IPS-NIHi7 (cell line): Measurements from ENCODE around the gene C19orf67.

Experiments used
- DNase-seq: peaks from one replicate; pipeline ENCODE4 v3.0.0; 2012; ENCODE audit warnings: mixed read lengths; ENCODE audit errors: extremely low spot score

Gene C19orf67

GRCh38 chr19:14086098-14086497, 515 bp upstream of the C19orf67 start:
- DNase-seq: no peak

DNA sequence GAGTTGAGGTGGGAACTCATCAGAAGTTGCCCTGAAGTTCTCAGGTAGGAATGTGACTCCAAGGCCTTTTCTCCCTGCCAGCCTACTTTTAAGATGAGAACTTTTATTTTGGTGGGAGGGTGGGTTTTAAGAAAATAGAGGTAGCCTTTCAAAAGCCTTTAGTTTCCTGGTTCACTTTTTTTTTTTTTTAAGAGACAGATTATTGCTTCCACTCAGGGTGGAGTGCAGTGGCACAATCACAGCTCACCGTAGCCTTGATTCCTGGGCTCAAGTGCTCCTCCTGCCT, 3.0 kb downstream of the C19orf67 start:
- DNase-seq: no peak

DNA sequence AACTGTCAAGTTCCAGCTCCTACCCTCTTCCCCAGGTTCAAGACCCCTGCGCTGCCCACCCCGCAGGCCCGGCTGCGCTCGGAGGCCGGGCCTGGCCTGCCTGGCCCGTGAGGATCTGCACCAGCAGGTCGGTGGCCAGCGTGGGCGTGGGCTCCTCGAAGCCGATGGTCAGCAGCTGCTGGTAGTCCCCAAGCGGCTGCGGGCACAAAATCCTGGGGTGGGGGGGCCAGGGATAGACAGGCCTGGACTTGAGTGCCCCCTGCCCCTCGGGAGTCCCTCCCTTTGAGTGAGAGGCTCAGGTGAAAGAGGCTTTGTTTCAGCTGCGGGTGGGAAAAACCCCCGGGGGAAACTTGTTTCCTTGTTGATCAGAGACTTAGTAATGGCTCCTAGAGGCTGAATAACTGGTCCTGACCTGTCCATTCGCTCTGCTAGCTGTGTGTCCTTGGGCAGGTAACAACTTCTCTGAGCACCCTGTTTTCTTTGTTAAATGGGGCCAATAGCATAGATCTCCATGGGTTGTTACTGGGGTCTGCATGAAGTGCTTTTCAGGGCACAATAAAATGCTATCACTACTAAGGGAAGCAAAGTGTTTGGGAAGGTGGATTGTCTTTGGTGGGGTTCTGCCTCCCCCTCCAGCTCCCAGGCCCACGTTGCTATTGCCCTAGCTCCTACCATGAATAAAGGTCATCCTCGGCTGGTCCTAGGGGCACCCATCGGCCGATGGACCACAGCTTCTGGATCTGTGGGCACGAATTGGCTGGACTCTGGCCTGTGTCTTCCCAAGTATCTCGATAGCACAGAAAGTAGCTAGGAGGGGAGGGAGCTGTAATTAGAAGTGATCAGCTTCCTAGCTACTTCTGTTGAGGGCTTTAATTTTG, 3.5 kb downstream of the C19orf67 start:
- DNase-seq: no peak

DNA sequence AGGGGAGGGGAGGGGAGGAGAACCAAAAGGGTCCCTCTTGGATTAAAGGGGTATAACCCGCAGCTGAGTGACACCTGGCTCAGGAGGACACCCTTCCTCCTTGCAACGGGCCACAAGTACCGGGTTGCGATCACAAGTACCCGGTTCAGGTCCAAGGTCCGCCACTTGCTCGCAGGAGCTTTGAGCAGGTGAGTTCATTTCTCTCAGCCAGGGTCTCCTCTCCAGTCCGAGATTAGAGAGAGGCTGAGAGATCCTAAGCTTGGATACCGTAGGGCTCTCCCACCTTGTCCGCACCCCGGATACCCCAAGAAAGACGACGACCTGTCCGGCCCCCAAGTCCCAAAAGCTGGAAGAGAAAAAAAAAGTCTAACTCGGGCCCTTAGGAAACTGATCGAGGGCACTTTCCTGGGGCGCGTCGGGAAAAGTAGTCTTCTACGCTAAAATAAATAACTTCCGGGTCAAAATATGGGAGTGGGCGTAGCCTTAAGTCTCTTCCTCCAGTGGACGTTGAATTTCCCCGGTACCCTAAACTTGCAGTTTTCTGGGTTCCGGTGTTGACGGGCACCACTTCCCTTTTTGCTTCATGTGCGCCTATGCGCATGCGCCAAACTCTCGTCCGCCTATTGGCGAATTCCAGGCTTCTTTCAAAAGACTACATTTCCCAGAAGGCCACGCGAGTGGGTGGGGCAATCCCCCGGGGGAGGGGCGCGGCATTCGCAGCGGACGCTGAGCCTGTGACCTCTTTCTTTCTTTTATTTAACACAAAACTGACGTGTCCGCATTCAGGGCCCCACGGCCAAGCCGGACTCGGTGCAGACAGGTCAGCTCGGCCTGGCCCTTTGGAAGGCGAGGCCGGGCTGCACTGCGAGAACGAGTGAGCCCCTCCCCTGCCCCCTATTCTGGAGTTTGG, 4.4 kb downstream of the C19orf67 start:
- DNase-seq: peak; percentile 96

DNA sequence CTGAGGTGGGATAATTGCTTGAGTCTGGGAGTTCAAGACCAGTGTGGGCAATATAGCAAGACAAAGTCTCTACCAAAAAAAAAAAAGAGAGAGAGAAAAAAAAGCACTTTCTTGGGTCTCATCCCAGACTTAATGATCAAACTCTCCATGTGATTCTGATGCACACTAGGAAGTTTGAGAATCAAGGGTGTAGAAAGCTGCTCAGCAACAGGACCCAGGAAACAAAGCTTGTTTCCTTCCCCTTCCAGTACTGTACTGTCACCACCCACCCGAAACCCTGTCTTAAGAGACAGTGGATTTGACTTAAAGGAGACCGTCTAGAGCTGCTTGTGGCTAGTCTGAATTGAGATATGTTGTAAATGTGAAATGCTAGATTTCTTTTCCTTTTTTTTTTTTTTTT, 7.2 kb downstream of the C19orf67 start:
- DNase-seq: no peak

DNA sequence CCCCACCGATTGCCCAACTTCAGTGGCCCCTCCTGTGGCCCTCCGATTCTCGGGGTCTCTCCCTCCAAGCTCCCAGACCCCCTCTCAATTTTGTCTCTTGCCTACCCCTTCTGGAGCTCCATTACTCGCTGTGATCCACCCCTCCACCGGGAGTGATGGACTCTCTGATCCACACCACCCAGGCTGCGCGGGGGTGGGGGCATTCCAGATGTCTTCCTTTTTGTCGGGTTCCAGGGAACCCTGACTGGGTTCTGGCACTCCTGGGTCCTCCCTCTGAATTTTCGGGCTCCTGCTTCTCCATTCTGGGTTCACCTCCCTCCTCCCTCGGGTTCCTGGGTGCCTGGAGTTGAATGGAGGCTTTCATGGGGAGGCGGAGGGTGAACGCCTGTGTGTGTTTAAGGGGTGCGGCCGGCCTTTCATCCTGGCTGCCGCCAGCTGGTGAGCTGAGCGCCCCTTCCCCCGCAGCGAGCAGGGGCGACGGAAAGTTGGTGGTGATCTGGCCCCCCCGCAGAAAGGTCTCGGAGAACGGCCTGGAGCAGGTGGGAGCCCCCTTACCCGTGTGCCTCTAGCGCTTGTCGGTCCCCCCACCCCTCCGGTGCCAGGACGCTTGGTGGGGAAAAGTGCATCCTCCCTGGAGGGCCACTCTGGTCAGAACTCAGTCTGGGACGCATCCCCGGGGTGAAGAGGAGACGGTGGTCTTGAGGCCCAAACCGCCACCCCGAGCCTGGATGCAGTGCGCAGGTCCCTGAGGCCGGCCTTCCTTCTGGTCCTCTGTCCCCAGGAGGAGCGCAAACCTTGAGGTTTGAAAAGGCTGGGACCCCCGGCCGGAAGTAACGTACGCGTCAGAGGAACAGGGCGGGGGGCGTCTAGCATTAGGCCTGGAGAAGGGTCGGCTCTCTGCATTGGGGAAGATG, 11.4 kb downstream of the C19orf67 start:
- DNase-seq: no peak

DNA sequence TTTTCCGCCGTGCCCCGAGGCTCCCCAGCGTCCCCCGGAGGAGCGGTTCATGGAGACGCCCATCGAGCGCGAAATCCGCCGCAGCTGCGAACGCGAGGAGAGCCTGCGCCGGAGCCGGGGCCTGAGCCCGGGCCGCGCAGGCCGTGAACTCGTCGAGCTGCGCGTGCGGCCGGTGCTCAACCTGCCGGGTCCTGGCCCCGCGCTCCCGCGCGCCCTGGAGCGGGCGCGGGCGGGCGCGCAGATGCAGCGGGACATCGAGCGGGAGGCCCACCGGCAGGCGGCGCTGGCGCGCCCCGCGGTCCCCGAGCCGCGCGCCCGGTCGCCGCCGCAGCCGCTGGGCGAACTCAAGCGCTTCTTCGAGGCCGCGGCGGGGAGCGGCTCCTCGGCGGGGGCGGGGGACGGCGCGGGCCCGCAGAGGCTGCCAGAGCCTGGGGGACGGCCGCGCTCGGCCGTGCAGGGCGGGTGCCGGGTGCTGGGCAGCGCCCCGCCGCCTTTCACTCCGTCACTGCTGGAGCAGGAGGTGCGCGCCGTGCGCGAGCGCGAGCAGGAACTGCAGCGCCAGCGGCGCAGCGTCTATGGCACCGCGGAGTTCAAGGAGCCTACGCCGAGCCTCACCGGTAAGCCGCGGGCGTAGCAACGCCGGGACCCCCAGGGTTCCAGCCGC, 12.2 kb downstream of the C19orf67 start:
- DNase-seq: peak; percentile 76

- DNase-seq: no peak
These were observed 12.9 kb downstream of the C19orf67 start, which contains the start of gene MISP3 for GRCh38 chr19:14072535-14073260. Gene MISP3, plus strand, starts transcription at chr19:14072786. Its CDS starts 524 bp downstream, at chr19:14073310.

- no peak for DNase-seq
These were observed 15.1 kb downstream of the C19orf67 start for GRCh38 chr19:14070268-14071050.

DNA sequence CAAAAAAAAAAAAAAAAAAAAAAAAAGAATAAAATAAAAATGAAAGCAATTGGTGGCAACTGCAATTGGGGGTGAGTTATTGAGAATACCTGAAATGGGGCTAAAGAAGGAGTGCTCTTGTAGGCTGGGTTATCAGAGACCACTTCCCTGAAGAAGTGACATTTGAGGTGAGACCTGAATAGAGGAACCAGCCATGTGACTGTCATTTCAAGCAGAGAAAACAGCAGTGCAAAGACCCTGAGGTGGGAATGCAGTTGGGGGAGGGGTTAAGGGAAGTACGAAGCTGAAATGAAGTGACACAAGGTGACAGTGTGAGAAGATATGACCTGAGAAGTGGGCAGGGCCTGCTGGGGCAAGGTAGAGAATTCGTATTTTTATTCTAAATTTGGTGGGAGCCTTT, 19.4 kb downstream of the C19orf67 start:
- no peak for DNase-seq

DNA sequence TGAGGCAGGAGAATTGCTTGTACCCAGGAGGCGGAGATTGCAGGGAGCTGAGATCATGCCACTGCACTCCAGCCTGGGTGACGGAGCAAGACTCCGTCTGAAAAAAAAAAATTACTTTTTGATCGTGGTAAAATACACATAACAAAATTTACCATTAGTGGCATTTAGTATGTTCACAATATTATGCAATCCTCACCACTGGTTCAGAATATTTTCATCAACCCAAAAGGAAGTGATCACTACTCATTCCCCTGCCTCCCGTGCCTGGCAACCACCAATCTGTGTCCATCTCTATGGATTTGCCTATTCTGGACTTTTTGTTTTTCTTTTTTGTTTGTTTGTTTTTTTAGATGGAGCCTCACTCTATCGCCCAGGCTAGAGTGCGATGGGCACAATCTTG, 22.5 kb downstream of the C19orf67 start:
- no peak for DNase-seq

DNA sequence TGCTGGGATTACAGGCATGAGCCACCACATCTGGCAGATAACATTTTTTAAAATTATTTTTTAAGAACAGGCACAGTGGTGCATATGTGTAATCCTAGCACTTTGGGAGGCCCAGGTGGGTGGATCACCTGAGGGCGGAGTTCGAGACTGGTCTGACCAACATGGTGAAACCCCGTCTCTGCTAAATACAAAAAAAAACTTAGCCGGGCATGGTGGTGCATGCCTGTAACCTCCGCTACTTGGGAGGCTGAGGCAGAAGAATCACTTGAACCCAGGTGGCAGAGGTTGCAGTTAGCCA, 23.1 kb downstream of the C19orf67 start:
- no peak for DNase-seq

DNA sequence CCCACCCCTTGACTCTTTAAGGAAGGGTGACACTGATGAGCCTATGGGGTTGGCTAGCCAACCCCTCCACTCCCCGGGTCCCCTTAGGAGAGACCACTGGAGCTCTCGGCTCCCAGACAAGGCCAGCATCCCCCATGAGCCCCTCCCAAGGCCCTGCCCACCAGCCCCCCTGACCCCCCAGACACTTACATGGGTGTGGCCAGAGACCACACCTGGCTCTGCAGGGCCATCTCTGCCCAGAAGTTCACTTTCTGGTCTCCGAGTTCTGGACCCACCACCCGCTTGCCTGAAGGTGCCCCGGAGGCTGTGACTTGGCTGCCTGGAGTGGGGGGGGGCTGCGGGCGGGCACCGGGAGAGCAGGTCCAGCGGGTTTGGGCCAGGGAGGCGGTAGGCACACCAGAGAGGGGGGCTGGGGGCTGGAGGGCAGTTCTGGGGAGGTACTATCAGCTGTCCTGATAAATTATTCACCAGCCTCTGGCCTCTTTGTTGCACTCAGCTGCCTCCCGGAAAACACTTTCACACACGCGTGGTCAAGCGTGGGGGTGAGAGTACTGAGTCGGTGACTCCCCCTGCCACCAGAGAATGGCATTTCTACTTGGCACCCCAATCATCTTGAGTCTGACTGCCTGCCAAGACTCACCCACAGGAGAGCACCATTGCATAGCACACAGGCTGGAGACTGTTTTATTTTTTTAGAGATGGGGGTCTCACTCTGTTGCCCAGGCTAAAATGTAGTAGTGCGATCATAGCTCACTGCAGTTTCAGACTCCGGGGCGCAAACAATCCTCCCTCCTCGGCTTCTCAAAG, 23.6 kb downstream of the C19orf67 start, which contains the start of gene PALM3:
TSS of gene PALM3 (minus strand) at position 326 of the 807 bp plus-strand sequence. CDS start at position 230, 96 bp downstream.
- DNase-seq: no peak

DNA sequence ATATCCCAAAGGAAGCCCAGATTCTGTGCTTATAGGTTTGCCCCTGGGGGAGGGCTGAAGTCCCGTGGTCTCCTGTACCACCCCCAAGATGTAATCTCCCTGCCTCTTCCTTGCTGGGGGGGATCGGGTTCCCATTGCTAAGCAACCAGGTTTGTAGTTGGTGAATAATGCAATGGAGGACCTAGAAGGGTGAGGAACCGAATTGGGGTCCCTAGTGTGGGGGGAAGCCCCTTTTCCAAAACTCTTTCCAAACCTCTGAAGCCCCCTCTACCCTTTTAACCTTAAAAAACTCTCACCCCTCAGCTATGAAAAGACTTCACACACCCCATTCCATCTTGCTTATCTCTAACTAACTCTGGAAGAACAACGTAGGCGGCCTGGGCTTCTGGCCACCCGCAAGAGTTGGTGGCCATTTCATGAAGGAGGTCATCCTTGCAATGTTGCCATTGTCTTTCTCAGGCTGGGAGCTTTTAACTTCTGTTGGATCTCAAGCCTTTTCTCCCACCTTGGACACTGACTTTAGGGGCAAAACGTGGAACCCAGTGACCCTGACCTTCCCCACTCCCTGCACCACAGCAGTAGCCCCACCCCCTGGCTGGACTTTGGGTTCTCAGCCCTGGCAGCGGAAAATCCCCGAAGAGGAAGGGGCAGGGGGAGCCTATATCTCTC, 24.4 kb downstream of the C19orf67 start:
- no peak for DNase-seq

- no peak for DNase-seq
These were observed 25.9 kb downstream of the C19orf67 start for GRCh38 chr19:14059652-14060155.

- peak; percentile 69 for DNase-seq
These were observed 26.5 kb downstream of the C19orf67 start for GRCh38 chr19:14059093-14059480.

DNA sequence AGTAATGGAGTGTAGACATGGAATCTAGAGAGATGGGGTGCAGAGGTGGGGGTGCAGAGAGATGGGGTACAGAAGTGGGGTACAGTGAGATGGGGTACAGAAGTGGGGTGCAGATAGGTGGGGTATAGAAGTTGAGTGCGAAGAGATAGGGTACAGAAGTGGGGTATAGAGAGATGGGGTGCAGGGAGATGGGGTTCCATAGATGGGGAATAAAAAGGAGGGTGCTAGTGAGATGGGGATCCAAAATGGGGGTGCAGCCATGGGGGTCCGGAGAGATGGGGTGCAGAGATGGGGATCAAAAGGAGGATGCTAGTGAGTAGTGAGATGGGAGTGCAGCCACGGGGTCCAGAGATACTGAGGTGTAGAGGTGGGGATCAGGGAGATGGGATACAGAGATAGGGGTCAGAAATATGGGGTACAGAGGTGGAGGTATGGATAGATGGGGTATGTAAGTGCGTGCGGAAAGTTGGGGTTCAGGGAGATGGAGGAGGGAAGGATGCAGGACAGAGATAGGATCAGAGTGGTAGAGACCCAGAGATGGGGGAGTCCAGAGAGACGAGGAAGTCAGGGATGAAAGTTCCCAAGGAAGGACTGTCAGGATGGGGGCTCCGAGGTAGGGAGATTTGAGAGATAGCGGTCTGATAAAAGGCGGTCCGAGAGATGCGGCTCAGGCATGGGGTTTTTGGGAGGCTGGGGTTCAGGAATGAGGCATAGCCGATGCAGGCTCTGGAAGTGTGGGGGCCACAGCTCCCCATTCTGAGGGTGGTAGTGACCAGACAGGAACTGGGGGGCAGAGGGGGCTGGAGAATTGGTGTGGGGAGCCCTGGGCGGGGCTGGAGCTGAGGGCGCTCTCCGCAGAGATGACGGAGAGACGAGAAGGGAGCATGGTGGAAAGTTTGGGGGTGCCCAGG, 27.1 kb downstream of the C19orf67 start:
- DNase-seq: no peak
